Measurements from ENCODE around the gene SH2D2A.

GRCh38 chr1:156864796-156865195, 48.1 kb upstream of the SH2D2A start:
- TF ChIP-seq CTCF (IDR thresholded peaks at IDR 0.05), result no peak
- TF ChIP-seq ZNF263 (CRISPR knock-in tag; IDR thresholded peaks at IDR 0.05; ENCODE audit: low read depth), result no peak
- no peak for TF ChIP-seq E2F4 (CRISPR knock-in tag; IDR thresholded peaks at IDR 0.05; ENCODE audit: borderline replicate concordance, low read depth)
- TF ChIP-seq ESRRA (CRISPR knock-in tag; IDR thresholded peaks at IDR 0.05; ENCODE audit: borderline replicate concordance), result no peak
- TF ChIP-seq, protein P1, sequence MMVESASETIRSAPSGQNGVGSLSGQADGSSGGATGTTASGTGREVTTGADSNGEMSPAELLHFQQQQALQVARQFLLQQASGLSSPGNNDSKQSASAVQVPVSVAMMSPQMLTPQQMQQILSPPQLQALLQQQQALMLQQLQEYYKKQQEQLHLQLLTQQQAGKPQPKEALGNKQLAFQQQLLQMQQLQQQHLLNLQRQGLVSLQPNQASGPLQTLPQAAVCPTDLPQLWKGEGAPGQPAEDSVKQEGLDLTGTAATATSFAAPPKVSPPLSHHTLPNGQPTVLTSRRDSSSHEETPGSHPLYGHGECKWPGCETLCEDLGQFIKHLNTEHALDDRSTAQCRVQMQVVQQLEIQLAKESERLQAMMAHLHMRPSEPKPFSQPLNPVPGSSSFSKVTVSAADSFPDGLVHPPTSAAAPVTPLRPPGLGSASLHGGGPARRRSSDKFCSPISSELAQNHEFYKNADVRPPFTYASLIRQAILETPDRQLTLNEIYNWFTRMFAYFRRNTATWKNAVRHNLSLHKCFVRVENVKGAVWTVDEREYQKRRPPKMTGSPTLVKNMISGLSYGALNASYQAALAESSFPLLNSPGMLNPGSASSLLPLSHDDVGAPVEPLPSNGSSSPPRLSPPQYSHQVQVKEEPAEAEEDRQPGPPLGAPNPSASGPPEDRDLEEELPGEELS (CRISPR knock-in tag; IDR thresholded peaks at IDR 0.05), result no peak
- TF ChIP-seq, protein P2, sequence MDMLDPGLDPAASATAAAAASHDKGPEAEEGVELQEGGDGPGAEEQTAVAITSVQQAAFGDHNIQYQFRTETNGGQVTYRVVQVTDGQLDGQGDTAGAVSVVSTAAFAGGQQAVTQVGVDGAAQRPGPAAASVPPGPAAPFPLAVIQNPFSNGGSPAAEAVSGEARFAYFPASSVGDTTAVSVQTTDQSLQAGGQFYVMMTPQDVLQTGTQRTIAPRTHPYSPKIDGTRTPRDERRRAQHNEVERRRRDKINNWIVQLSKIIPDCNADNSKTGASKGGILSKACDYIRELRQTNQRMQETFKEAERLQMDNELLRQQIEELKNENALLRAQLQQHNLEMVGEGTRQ (CRISPR knock-in tag; IDR thresholded peaks at IDR 0.05), result no peak
- TF ChIP-seq NR3C1 (CRISPR knock-in tag; conservative IDR thresholded peaks at IDR 0.05; ENCODE audit: low read depth), result no peak
- no peak for TF ChIP-seq SP1 (CRISPR knock-in tag; conservative IDR thresholded peaks at IDR 0.05)
- no peak for TF ChIP-seq ETV6 (CRISPR knock-in tag; IDR thresholded peaks at IDR 0.05)
- TF ChIP-seq, protein P3, sequence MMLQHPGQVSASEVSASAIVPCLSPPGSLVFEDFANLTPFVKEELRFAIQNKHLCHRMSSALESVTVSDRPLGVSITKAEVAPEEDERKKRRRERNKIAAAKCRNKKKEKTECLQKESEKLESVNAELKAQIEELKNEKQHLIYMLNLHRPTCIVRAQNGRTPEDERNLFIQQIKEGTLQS (CRISPR knock-in tag; conservative IDR thresholded peaks at IDR 0.05), result no peak
- TF ChIP-seq, protein P4, sequence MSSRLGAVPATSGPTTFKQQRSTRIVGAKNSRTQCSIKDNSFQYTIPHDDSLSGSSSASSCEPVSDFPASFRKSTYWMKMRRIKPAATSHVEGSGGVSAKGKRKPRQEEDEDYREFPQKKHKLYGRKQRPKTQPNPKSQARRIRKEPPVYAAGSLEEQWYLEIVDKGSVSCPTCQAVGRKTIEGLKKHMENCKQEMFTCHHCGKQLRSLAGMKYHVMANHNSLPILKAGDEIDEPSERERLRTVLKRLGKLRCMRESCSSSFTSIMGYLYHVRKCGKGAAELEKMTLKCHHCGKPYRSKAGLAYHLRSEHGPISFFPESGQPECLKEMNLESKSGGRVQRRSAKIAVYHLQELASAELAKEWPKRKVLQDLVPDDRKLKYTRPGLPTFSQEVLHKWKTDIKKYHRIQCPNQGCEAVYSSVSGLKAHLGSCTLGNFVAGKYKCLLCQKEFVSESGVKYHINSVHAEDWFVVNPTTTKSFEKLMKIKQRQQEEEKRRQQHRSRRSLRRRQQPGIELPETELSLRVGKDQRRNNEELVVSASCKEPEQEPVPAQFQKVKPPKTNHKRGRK (CRISPR knock-in tag; IDR thresholded peaks at IDR 0.05; ENCODE audit: borderline replicate concordance), result no peak
- TF ChIP-seq, protein P5, sequence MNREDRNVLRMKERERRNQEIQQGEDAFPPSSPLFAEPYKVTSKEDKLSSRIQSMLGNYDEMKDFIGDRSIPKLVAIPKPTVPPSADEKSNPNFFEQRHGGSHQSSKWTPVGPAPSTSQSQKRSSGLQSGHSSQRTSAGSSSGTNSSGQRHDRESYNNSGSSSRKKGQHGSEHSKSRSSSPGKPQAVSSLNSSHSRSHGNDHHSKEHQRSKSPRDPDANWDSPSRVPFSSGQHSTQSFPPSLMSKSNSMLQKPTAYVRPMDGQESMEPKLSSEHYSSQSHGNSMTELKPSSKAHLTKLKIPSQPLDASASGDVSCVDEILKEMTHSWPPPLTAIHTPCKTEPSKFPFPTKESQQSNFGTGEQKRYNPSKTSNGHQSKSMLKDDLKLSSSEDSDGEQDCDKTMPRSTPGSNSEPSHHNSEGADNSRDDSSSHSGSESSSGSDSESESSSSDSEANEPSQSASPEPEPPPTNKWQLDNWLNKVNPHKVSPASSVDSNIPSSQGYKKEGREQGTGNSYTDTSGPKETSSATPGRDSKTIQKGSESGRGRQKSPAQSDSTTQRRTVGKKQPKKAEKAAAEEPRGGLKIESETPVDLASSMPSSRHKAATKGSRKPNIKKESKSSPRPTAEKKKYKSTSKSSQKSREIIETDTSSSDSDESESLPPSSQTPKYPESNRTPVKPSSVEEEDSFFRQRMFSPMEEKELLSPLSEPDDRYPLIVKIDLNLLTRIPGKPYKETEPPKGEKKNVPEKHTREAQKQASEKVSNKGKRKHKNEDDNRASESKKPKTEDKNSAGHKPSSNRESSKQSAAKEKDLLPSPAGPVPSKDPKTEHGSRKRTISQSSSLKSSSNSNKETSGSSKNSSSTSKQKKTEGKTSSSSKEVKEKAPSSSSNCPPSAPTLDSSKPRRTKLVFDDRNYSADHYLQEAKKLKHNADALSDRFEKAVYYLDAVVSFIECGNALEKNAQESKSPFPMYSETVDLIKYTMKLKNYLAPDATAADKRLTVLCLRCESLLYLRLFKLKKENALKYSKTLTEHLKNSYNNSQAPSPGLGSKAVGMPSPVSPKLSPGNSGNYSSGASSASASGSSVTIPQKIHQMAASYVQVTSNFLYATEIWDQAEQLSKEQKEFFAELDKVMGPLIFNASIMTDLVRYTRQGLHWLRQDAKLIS (CRISPR knock-in tag; IDR thresholded peaks at IDR 0.05; ENCODE audit: borderline replicate concordance), result no peak
- no peak for TF ChIP-seq TCF7 (CRISPR knock-in tag; IDR thresholded peaks at IDR 0.05; ENCODE audit: low read depth)

All from WTC11 (cell line).